ENCODE measurements around the gene SLC30A4. TPM values are rescaled to one million over a fixed set of nuclear protein-coding genes. Genes with fewer than 3 reads are reported as not detected.

SLC30A4 gene
- total RNA-seq (2022; extraction: Qiagen RNA extraction), result 1.6 to 2.4 TPM (median 1.9 TPM) in 5 replicates

GRCh38 chr15:45522328-45523165 is at the start of gene SLC30A4:
Gene SLC30A4 (minus strand): TSS chr15:45522755. CDS start chr15:45522354, 401 bp downstream.

Other genes with a start within 250 kb of the SLC30A4 start
- gene GATM, start 144.2 kb downstream of the SLC30A4 start, total RNA-seq (2022; extraction: Qiagen RNA extraction), result 2.0 to 2.8 TPM (median 2.3 TPM) in 5 replicates
- gene BLOC1S6, start 64.6 kb upstream of the SLC30A4 start, total RNA-seq (2022; extraction: Qiagen RNA extraction), result 15.8 to 20.4 TPM (median 19.9 TPM) in 5 replicates
- gene SQOR, start 112.3 kb upstream of the SLC30A4 start, total RNA-seq (2022; extraction: Qiagen RNA extraction), result 69.7 to 78.6 TPM (median 74.4 TPM) in 5 replicates